PC-9 (cell line): ENCODE results near the gene STX8. TPM values are rescaled to one million over a fixed set of nuclear protein-coding genes. Genes with fewer than 3 reads are reported as not detected.
"Not testable (repeated sequence)": the region's sequence is repeated elsewhere in the genome, so short reads cannot be mapped to it uniquely, and the experiment has no call there.

Source experiments
- BruUV-seq: library from RNA; stranded (reverse); fragments of 400-500 nt; replicated peaks from 2 replicates; lab custom pipeline; 2021; lab: Mats Ljungman, UMichigan
- CTCF ChIA-PET: fragments of 300-600 bp; sonication (Branson Sonifier 250); formaldehyde crosslinking; loops from one replicate; lab custom pipeline; 2022; ENCODE audit warnings: antibody characterized with exemption; lab: Charles Lee
- POLR2A ChIA-PET: fragments of 300-600 bp; sonication (Branson Sonifier 250); formaldehyde crosslinking; loops from one replicate; lab custom pipeline; 2022; ENCODE audit warnings: antibody characterized with exemption; ENCODE audit not compliant: unreplicated experiment; lab: Charles Lee
- DNase-seq, 2 experiments: peaks; one replicate each; pipeline versions ENCODE4 v3.0.0 to v3.0.0-alpha.2; 2015 to 2022; ENCODE audit warnings: mixed read lengths in 1 of 2
- H2AFZ ChIP-seq: fragments of 200-600 bp; sonication (generic); 2 replicates; pipeline ENCODE4 v1.8.1; 2017; ENCODE audit warnings: antibody characterized with exemption
- H3F3A ChIP-seq: fragments of 200-600 bp; sonication (generic); 2 replicates; pipeline ENCODE4 v1.8.1; 2017; ENCODE audit warnings: antibody characterized with exemption, mild to moderate bottlenecking, low read depth; ENCODE audit not compliant: insufficient read depth
- H3K27ac ChIP-seq: fragments of 200-600 bp; sonication (generic); 2 replicates; pipeline ENCODE4 v1.6.1; 2016; ENCODE audit warnings: mixed run types
- H3K27me3 ChIP-seq: fragments of 200-600 bp; sonication (generic); 2 replicates; pipeline ENCODE4 v1.6.1; 2016; ENCODE audit warnings: low read depth, mixed run types; ENCODE audit not compliant: insufficient read depth
- H3K36me3 ChIP-seq: fragments of 200-600 bp; sonication (generic); 2 replicates; pipeline ENCODE4 v1.6.1; 2016; ENCODE audit warnings: low read depth, mixed run types
- H3K4me1 ChIP-seq: fragments of 200-600 bp; sonication (generic); replicated peaks from 2 replicates; pipeline ENCODE4 v1.6.1; 2016; ENCODE audit warnings: mixed run types; ENCODE audit not compliant: insufficient read depth
- H3K4me2 ChIP-seq: fragments of 200-600 bp; sonication (generic); 2 replicates; pipeline ENCODE4 v1.6.1; 2017; ENCODE audit warnings: mixed run types
- H3K4me3 ChIP-seq: fragments of 200-600 bp; sonication (generic); 2 replicates; pipeline ENCODE4 v1.6.1; 2016; ENCODE audit warnings: mixed run types
- H3K79me2 ChIP-seq: fragments of 200-600 bp; sonication (generic); 2 replicates; pipeline ENCODE4 v1.6.1; 2017; ENCODE audit warnings: low read depth, mixed run types
- H3K9me2 ChIP-seq: fragments of 200-600 bp; sonication (generic); 2 replicates; pipeline ENCODE4 v1.8.1; 2017; ENCODE audit warnings: mild to moderate bottlenecking; ENCODE audit not compliant: insufficient read depth
- H3K9me3 ChIP-seq: fragments of 200-600 bp; sonication (generic); 2 replicates; pipeline ENCODE4 v1.8.1; 2016; ENCODE audit warnings: low read depth; ENCODE audit not compliant: insufficient read depth
- H4K20me1 ChIP-seq: fragments of 200-600 bp; sonication (generic); 2 replicates; pipeline ENCODE4 v1.8.1; 2017; ENCODE audit not compliant: insufficient read depth
- CTCF ChIP-seq: fragments of 200-600 bp; sonication (generic); conservative IDR thresholded peaks from 2 replicates; pipeline ENCODE4 v1.6.1; 2017; ENCODE audit warnings: mixed run types, antibody characterized with exemption, mild to moderate bottlenecking, moderate library complexity
- EZH2 ChIP-seq: fragments of 200-600 bp; sonication (generic); IDR thresholded peaks from 2 replicates; pipeline ENCODE4 v1.8.0; 2017; ENCODE audit warnings: antibody characterized with exemption, low read depth
- intact Hi-C: fragments of 100-400 bp; cut with micrococcal nuclease; formaldehyde crosslinking; loops from one replicate; pipeline ENCODE4 v1.10.0; 2022; ENCODE audit not compliant: unreplicated experiment
- total RNA-seq: library from RNA; stranded (reverse); gene quantifications from 2 replicates; pipeline ENCODE4 v1.2.3, GENCODE V29; 2021

The STX8 gene
- total RNA-seq, 1 experiment from 2014 or later: 60.6 TPM

GRCh38 chr17:9356488-9356911 is 219.1 kb downstream of the STX8 start:
- no peaks in the 10 kb centered on the region for H3K79me2 ChIP-seq
- TF ChIP-seq EZH2: no peak
- no peak for TF ChIP-seq CTCF
- DNase-seq: no peak
- intact Hi-C loops: no loop called here
- no peak overlapping the region for H3K4me2 ChIP-seq
- H3K4me1 ChIP-seq: no peaks in the 10 kb centered on the region
- H4K20me1 ChIP-seq: no peaks in the 10 kb centered on the region
- no peak overlapping the region for H3K27ac ChIP-seq
- H3K36me3 ChIP-seq: no peaks in the 10 kb centered on the region
- BruUV-seq: no TSS peak
- no peaks in the 10 kb centered on the region for H3K9me2 ChIP-seq
- no peak overlapping the region for H3K4me3 ChIP-seq
- ChIA-PET POLR2A (no interaction called here), CTCF (no interaction called here)
- no peak overlapping the region for H2AFZ ChIP-seq
- no peaks in the 10 kb centered on the region for H3K9me3 ChIP-seq
- no peaks in the 10 kb centered on the region for H3K27me3 ChIP-seq
- H3F3A ChIP-seq: no peaks in the 10 kb centered on the region

GRCh38 chr17:9355846-9356245 is 219.8 kb downstream of the STX8 start:
- ChIA-PET POLR2A (no interaction called here), CTCF (no interaction called here)
- intact Hi-C loops: no loop called here

GRCh38 chr17:9355231-9355630 is 220.4 kb downstream of the STX8 start:
- DNase-seq, H3K4me2 ChIP-seq, BruUV-seq, H4K20me1 ChIP-seq, H2AFZ ChIP-seq, H3K79me2 ChIP-seq, H3F3A ChIP-seq, H3K36me3 ChIP-seq, H3K27me3 ChIP-seq, intact Hi-C loops, H3K4me1 ChIP-seq, CTCF ChIA-PET, H3K4me3 ChIP-seq, H3K9me3 ChIP-seq, H3K27ac ChIP-seq, H3K9me2 ChIP-seq: not testable (repeated sequence)
- POLR2A ChIA-PET: interaction anchor here (0.6 kb wide), 1 partner anchor 918 kb away, joined by 5 read pairs; no protein-coding TSS in a partner anchor

More at GRCh38 chr17:9355846-9356245, 219.8 kb downstream of the STX8 start:
- Histone ChIP-seq H3K27me3 (no peaks in the 10 kb centered on the region), H3K27ac (no peak overlapping the region), H2AFZ (no peak overlapping the region), H3K9me2 (no peaks in the 10 kb centered on the region), H3K4me2 (no peak overlapping the region), H3K79me2 (no peaks in the 10 kb centered on the region), H3K4me1 (no peaks in the 10 kb centered on the region), H3K9me3 (no peaks in the 10 kb centered on the region), H4K20me1 (no peaks in the 10 kb centered on the region), H3K36me3 (no peaks in the 10 kb centered on the region), H3K4me3 (no peak overlapping the region), H3F3A (no peaks in the 10 kb centered on the region)
- no peak for TF ChIP-seq EZH2
- TF ChIP-seq CTCF: no peak
- BruUV-seq: no TSS peak
- no peak for DNase-seq

- Histone ChIP-seq H3K27me3 (no peaks in the 10 kb centered on the region), H3K9me3 (no peaks in the 10 kb centered on the region), H3K27ac (no peak overlapping the region), H2AFZ (no peak overlapping the region), H3K4me1 (no peaks in the 10 kb centered on the region), H3K36me3 (no peaks in the 10 kb centered on the region), H3K4me3 (no peak overlapping the region), H3F3A (no peaks in the 10 kb centered on the region), H3K4me2 (no peak overlapping the region), H3K79me2 (no peaks in the 10 kb centered on the region), H3K9me2 (no peaks in the 10 kb centered on the region), H4K20me1 (no peaks in the 10 kb centered on the region)
- POLR2A ChIA-PET: no interaction called here
- intact Hi-C loops: no loop called here
- TF ChIP-seq EZH2 (no peak), CTCF (no peak)
- DNase-seq: no peak
- BruUV-seq: no TSS peak
- CTCF ChIA-PET: no interaction called here
Observed at GRCh38 chr17:9350080-9350479, 225.5 kb downstream of the STX8 start.
